NCI-H748 treated with DMSO at 0.1 percent for 48 hours (cell line): ENCODE results near the gene EN2.

ENCODE experiments used
- DNase-seq: peaks from one replicate; lab custom pipeline; 2025; lab: John Stamatoyannopoulos, UW

EN2 gene

DNA sequence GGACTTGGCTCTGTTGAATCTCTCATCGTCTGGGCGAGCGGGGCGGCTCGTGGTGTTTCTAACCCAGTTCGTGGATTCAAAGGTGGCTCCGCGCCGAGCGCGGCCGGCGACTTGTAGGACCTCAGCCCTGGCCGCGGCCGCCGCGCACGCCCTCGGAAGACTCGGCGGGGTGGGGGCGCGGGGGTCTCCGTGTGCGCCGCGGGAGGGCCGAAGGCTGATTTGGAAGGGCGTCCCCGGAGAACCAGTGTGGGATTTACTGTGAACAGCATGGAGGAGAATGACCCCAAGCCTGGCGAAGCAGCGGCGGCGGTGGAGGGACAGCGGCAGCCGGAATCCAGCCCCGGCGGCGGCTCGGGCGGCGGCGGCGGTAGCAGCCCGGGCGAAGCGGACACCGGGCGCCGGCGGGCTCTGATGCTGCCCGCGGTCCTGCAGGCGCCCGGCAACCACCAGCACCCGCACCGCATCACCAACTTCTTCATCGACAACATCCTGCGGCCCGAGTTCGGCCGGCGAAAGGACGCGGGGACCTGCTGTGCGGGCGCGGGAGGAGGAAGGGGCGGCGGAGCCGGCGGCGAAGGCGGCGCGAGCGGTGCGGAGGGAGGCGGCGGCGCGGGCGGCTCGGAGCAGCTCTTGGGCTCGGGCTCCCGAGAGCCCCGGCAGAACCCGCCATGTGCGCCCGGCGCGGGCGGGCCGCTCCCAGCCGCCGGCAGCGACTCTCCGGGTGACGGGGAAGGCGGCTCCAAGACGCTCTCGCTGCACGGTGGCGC, at the start of gene EN2:
Gene EN2, plus strand, starts transcription at position 19 of the 767 bp plus-strand sequence. Its CDS starts 249 bp downstream, at position 268.
- DNase-seq = no peak

DNA sequence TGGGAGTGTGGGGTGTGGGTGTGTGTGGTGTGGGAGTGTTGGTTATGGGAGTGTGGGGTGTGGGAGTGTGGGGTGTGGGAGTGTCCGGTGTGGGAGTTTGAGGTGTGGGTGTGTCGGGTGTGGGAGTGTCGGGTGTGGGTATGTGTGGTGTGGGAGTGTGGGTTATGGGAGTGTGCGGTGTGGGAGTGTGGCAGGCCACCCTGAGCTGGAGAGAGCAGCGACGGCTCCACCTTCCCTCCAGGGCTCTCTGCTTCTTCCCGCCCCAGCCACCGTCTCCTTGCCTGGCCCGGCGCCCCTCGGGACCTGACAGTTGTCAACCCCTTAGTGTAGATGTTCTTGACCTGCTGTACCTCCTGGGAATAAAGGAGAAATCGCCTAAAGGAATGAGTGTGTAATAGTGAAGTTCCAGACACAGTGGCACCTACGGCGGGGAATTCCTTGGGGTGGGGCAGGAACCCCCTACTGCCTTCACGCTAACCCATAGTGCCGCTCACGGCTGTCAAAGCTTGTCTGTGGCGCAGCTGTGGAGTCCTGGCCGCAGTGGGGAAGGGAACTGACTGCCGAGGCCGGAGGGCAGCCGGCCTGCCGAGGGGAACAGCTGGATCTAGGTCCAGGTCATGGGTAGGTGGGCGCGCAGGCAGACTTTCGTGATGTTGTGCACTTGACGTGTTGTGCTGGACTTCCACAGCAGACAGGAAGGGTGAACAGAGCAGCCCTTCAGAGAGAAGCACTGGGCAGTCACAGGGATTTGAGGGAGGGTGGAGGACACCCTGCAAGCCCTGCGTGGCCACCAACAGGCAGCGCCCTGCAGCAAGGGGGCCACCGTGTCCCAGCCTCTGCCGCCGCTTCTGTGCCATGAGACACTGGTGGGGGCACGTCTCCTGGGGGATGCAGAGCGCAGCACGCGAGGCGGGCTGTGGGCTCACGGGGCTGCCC, 49.0 kb upstream of the EN2 start:
- DNase-seq = no peak

DNA sequence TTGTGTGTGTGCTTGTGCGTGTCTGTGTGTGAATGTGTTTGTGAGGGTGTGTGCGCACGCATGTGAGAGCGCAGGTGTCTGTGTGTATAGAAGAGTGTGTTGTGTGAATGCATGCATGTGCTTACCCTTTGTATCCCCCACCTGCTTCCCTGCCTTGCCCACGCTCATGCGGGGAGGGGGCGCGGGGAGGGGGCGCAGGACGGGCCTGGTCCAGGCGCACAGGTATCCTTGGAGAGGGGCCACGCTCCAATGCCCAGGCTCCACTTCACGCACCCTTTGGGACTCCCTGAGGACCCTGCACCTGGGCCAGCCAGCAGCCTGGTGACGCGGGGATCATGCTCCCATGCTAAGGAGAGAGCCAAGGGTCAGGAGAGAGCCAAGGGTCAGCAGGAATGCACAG, 47.9 kb upstream of the EN2 start:
- no peak for DNase-seq

DNA sequence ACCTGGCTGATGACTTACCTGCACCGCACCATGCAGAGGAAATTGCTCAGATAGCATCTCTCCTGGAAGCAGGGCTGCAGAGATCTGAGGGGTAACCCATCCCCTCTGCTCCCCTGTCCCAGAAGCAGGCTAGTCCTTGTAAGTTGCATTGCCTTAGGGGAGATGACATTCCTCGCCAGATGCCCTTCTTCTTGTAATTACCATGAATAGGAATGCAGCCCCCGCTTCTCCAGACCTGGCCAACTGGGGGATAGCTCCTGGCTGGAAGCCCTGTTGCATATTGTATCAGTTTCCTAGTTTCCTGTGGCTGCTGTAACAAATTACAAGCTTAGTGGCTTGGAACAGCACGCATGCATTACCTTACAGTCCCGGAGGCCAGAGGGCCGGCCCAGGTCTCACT, 47.5 kb upstream of the EN2 start:
- DNase-seq = no peak

DNA sequence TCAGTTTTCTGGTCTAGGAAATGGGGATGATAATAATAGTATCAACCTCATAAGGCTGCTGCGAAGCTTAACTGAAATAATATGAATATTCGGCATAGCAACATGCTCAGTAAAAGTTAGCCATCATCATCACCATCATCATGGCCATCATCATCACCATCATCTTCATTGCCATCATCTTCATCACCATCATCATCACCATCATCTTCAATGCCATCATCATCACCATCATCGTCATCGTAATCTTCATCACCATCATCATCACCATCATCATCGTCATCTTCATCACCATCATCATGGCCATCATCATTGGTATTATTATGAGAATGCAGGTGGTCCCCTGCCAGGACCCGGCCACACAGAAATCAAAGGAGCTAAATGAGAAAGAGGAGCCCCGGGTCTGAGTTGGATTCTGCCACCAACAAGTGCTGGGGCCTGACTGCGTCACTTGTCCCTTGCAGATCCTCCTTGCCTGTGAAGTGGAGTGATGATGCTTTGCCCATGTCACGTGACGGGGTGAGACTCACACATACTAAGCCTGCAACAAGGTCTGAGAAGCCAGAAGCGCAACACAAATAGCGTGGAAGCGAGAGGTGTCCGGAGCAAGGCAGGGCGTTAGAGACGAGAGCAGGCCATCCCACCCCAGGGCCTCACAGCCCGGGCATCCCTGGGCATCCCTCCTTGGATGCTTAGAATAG, 46.1 kb upstream of the EN2 start:
- no peak for DNase-seq

DNA sequence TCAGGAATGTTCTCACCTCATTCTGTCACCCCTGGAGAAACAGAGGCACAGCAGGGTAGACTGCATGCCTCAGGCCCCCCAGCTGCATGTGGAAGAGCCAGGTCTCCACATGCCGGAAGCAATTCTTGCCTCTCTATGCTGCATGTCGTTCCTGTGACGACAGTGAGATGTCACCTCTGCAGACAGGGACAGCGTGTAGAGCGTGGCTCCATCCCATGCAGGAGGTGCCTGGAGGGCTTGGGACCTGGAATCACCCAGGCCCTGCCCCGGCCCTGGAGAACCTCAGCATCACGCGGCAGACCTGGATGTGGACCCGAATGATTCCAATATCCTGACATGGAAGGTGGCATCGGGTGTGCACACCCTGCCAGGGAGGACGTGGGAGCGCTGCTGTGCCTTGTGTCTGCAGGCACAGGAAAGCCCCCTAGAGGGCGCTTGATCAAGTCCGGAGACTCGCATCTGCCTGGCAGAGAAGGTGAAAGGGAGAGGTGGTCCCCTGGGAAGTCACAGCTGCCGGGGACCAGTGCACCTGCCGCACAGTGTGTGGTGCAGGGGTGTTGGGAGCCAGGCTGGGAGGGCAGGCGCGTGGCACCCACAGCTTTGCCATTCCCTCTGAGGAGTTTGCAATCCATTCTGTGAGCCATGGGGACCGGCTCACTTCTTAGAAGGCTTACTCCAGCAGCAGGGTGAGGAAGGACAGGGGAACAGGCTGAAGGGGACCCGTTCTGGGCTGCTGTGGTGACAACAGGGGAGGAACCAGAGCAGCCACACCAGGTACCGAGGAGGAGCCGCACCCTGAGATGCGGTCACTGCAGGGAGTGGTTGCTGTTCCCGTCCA, 45.3 kb upstream of the EN2 start:
- DNase-seq = peak; percentile 29

DNA sequence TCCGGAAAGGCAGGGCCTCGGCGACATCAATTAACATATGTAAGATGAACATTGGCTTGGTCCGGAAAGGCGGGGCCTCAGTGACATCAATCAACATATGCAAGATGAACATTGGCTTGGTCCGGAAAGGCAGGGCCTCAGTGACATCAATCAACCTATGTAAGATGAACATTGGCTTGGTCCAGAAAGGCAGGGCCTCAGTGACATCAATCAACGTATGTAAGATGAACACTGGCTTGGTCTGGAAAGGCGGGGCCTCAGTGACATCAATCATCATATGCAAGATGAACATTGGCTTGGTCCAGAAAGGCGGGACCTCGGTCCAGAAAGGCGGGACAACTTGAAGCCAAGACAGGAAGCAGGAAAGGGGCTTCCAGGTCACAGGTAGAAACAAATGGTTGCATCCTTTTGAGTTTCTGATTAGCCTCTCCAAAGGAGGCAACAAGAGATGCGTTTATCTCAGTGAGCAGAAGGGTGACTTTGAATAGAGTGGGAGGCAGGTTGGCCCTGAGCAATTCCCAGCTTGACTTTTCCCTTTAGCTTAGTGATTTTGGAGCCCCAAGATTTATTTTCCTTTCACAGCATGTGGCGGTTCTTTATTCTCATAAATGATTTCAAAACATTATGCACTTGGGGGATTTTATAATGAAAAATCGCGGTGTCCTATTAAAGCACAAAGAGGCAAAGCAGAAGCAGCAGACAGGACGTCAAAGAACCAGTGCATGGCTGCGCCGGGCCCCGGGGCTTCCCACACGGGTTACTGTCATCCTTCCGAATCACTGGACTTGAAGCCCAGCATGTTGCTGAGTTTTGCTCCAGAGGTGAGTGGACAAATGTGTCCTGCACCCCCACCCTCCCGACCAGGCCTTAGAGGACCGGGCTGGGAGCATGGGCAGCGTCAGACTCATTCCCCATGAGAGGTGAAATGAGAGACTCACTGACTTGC, 43.1 kb upstream of the EN2 start:
- no peak for DNase-seq

DNA sequence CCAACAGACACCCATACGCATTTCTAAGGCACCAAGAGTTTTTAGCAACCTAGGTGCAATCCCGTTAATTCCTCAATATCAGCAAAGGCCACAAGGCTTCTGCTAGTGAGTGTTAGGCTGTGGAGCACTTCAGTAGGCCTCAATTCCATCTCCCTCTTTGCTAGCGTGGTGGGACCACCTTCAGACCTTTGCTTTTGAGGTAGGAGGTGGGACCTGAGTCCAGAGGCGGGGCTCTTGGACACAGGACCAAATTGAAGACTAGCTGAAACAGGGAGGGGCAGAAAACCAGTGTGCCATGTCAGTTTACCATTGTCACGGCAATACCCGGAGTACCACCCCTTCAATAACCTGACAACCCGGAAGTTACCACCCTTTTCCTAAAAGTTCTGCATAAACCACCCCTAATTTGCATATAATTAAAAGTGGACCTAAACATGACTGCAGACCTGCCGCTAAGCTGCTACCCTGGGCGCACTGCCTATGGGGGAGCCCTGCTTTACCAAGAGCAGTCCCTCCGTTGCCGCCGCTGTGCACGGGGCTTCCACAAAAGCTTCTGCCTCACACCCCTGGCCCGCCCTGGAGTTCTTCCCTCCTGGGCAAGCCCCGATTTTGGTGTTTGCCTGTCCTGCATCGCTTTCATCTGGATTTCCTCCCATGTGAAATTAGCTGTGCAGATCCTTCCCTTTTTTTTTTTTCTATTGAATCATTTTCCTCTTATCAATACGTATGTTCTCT, 41.1 kb upstream of the EN2 start:
- DNase-seq = no peak

DNA sequence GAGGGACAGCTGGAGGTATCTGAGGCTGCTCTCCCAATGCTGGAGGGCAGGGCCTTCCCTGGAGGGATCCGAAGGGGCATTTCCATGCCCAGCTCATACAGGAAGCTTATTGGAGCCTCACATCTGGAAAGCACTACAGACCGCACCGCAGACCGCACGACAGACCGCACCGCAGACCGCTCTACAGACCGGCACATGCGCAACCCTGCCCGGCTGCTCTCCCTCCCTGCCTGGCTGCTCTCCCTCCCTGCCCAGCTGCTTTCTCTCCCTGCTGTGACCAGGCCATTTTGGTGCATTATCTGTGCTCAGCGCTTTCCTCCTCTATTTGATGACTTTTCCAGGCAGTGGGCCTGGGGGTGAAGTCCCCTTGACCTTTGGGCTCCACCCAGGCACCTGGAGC, 39.6 kb upstream of the EN2 start:
- no peak for DNase-seq

DNA sequence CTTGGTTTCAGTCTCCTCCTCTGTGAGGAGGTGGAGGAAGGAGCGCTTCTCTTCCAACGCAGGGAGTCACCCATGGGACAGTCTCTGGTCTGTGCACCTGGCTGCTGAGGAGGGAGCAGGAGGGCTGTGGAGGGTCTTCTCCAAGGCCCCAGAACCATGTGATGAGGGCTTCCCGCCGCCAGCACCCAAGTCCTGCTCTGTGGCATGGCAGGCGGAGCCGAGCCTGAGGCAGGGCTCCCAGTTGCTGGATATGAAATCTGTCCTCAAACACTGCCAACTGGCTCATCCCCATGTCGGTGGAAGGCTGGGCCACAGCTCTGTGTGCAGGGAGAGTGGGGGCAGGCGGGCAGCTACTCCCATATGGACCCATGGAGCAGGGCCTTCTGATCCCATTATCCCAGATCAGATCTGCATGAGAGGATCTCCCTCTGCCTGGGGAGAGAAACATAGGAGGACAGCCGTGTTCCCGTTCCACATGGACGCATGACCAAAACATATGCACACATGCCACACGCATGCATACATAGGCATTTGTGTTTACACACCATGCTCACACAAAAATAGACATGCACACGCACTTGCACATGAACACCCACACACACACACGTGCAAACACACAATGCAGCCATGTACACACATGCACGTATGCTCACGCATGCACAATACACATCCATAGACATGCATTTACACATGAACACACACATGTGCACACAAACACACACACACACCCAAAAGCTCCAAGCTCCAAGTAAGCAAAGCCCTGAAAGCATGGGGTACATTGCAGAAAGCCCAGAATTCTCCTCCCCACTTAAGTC, 38.8 kb upstream of the EN2 start:
- DNase-seq = no peak

DNA sequence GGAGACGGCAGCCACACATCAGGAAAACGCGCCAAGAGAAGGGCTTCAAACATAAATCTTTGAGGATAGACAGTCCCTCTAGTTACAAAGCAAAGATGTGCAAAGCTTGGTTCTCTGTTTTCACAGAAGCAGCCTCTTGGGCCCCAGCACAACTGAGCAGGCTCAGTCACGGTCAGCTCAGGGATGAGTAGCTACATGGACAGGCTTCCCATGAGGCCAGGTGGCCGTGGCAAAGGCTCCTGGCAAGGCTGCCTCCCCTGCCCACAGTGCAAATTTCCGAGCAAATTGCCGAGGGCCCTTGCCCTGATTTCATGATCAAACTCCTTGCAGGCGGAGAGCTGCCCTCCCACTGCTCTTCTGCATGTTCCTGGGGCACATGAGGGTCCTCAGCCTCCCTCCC, 37.8 kb upstream of the EN2 start:
- DNase-seq = no peak

DNA sequence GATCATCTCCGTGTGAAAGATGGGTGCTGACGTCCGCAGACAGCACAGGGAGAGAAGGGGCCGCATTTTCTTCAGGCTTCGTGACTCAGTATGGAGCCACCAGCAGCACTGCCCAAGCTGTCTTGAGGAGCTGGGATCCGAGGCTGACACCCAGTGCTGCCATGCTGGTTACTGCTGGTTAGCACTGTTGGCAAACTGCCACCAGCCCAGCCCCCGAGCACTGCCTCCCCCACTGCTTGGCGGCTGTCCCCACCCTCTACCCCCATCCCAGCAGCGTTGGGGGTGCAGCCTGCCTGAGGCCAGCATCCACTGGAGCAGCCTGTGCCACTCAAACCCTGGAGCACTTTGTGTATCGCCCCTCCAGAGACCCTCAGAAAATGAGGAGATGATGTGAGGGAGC, 35.8 kb upstream of the EN2 start:
- no peak for DNase-seq

DNA sequence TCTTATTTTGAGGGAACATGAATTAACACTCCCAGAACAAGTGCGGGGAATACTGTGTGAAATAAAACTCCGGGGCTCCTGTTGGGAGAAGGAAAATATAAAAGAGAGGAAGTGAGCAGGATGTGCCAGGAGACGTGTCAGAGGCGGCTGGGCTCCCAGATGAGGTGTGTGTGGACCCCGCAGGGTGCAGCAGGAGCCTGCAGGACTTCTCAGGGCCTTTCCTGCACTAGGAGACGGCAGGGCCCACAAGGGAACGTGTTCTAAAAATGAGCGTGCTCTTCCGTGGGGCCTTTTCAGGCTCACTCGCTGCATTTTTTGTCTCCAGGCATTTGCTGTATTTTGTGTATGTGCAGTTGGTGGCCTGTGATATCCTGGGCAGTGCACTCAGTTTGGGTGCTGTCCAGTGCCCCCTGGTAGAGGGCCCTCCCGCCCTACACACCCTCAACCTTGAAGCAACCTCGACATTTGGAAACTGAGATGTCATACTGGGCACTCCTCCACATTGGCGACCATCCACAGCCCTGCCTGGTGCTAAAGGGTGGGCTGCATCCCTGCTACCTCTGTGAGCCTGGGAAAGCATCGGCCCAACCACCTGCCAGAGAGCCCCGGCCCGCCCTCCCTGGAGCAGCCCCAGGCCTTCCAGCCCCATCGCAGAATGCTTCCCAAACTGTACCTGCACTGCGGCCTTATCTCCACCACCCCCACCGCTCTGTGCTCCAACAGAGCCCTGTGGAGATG, 35.2 kb upstream of the EN2 start:
- DNase-seq = no peak

DNA sequence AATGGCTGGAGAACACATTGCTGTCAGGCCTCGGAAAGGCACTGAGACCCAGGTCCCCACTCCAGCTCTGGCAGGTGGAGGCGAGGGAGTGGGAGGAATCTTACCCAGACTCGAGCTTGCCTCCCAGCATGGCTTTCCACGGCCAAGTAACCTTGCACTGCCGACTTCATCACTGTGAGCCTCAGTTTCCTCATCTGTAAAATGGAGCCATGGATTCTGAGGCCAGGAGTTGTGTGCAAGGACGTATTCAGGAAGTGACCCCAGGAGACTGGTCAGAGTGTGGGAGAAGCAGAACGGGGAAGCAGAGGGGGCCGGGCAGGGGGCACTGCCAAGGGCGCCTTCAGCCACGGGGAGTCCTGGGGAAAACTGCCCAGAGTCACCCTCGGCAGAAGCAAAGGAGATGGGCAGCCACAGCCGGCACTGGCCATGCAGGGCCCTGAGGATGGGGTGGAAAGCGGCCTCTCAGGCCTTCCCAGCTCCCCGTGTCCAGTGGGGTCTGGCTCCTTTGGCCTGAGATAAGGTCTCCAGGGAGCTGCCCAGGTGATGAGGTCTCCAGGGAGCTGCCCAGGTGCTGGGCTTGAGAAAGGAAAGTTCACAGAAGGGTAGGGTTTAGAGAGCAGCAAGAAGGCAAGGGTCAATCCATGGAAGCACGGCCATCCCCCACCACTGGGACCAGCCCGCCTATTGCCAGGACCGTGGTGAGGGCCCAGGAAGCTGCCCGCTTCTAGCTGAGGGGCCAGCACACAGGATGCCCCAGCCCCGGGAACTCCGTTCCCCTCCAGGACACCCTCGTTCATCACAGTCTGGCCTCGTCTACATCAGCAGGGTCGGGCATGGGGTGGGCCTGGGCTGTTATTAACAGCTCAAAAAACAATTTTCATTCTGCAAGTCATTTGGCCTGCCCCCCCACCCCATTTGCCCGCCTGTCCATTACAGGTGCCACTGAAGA, 34.3 kb upstream of the EN2 start:
- no peak for DNase-seq

DNA sequence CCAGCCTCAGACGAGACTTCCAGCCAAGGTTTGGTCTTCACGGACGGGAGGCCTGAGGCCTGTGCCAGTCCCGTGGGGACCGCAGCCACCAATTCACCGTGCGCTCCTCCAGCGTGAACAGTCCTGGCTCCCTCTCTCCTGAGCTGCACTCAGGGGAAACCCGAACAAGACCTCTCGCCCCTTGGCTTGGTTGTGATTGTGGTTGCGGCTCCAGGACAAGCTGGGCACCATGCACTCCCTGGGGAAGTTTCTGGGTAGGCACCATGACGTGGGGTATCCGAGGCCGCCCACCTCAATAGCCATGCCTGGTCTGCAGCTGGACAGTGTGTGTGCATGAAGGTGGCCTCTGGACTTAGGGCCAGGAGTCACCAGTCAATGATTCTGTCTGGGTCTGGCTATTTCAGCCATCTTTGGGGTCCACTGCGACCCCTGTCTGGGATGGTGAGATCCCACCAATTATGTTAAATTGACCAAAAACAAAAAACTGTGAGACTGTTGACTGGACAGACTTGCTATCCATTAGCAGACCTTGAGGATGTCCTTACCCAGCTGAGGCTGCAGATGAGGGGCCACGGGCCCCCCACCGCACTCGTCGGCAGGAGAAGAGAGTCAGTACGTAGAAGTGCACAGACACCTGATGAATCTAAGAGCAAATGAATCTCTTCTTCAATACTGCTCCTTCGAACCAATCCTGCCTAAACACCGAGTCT, 33.5 kb upstream of the EN2 start:
- DNase-seq = no peak

DNA sequence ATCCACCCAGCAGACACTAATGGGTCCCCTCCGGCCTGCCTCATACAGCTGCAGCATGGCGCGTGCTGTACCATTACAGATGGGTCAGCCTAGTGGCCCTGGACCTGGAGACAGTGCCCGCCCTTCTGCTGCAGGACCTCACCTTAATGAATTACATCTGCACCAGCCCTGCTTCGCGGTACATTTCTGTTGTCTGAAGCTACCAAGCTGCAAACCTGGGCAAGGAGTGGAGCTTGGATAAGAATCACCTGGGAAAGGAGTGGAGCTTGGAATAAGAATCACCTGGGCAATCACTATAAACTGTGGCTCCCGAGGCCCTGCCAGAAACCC, 33.0 kb upstream of the EN2 start:
- no peak for DNase-seq

DNA sequence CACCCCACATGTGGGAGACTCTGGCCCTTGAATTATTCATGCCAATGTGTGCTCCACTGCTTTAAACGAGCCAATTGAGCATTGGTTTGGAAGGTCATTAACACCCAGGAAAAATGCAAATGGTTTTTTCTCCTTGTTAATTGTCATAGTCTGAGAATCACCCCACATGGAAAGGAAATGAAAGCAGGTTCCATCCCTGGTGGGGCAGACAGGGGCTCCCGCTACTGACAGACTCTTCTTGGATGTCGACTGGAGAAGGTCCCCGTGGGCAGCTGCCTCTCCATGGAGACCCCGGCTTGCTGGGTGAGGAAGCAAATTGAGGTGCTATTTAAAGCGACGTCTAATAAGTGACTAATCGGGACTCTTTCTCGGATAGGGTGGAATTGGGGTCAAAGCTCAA, 32.0 kb upstream of the EN2 start:
- DNase-seq = no peak
